G401 (cell line): Measurements from ENCODE around the gene MRPL48. TPM values are rescaled to one million over a fixed set of nuclear protein-coding genes. Genes with fewer than 3 reads are reported as not detected.
A peak's percentile ranks its signal among the peaks of the same experiment; 100 is the strongest.

Experiments used
- DNase-seq: peaks from one replicate; pipeline ENCODE4 v3.0.0-alpha.2; 2015; ENCODE audit warnings: low spot score
- in situ Hi-C: cut with HindIII; loops from 2 replicates; pipeline ENCODE4 v1.10.0; 2016; ENCODE audit warnings: low sequenced_read_pairs, mixed read lengths
- total RNA-seq: library from RNA; depleted of rRNA; stranded (reverse); fragments of >200 nt; shearing (Covaris generic); gene quantifications from 2 replicates; pipeline ENCODE4 v1.2.3, GENCODE V29; 2014

The MRPL48 gene
- total RNA-seq, 1 experiment from 2014 or later, result 53.5 TPM

GRCh38 chr11:73818846-73819245 lies 31.2 kb downstream of the MRPL48 start:
- peak; percentile 14 for DNase-seq
- in situ Hi-C loops, result no loop called here

GRCh38 chr11:73830261-73830660 lies 42.6 kb downstream of the MRPL48 start:
- in situ Hi-C loops, result no loop called here
- DNase-seq, result no peak

GRCh38 chr11:73833067-73833466 lies 45.4 kb downstream of the MRPL48 start:
- in situ Hi-C loops, result no loop called here
- DNase-seq, result no peak

- in situ Hi-C loops, result no loop called here
- DNase-seq, result peak; percentile 17
Measured at GRCh38 chr11:73838443-73839122, 50.9 kb downstream of the MRPL48 start.

- in situ Hi-C loops, result no loop called here
- no peak for DNase-seq
Measured at GRCh38 chr11:73839123-73839457, 51.4 kb downstream of the MRPL48 start.

- DNase-seq, result no peak
- in situ Hi-C loops, result no loop called here
Measured at GRCh38 chr11:73851046-73851764, 63.5 kb downstream of the MRPL48 start.

GRCh38 chr11:73852049-73852448 lies 64.4 kb downstream of the MRPL48 start:
- DNase-seq, result no peak
- in situ Hi-C loops, result no loop called here

- no peak for DNase-seq
- in situ Hi-C loops, result no loop called here
Measured at GRCh38 chr11:73854680-73855079, 67.0 kb downstream of the MRPL48 start.

GRCh38 chr11:73856031-73856567 lies 68.4 kb downstream of the MRPL48 start:
- in situ Hi-C loops, result no loop called here
- DNase-seq, result no peak

GRCh38 chr11:73859671-73860070 lies 72.0 kb downstream of the MRPL48 start:
- in situ Hi-C loops, result no loop called here
- no peak for DNase-seq

GRCh38 chr11:73860202-73860601 lies 72.5 kb downstream of the MRPL48 start:
- DNase-seq, result no peak
- in situ Hi-C loops, result no loop called here

GRCh38 chr11:73862986-73863385 lies 75.3 kb downstream of the MRPL48 start:
- in situ Hi-C loops, result no loop called here
- DNase-seq, result no peak

GRCh38 chr11:73866095-73866579 lies 78.5 kb downstream of the MRPL48 start:
- in situ Hi-C loops, result no loop called here
- no peak for DNase-seq

- DNase-seq, result no peak
- in situ Hi-C loops, result no loop called here
Measured at GRCh38 chr11:73866586-73866996, 78.9 kb downstream of the MRPL48 start.

GRCh38 chr11:73869332-73869949 lies 81.8 kb downstream of the MRPL48 start:
- no peak for DNase-seq
- in situ Hi-C loops, result no loop called here

- DNase-seq, result no peak
- in situ Hi-C loops, result no loop called here
Measured at GRCh38 chr11:73870261-73870660, 82.6 kb downstream of the MRPL48 start.

- in situ Hi-C loops, result no loop called here
- no peak for DNase-seq
Measured at GRCh38 chr11:73872749-73873357, 85.2 kb downstream of the MRPL48 start.

GRCh38 chr11:73875380-73875779 lies 87.7 kb downstream of the MRPL48 start:
- in situ Hi-C loops, result no loop called here
- no peak for DNase-seq

GRCh38 chr11:73875840-73876239 lies 88.2 kb downstream of the MRPL48 start:
- in situ Hi-C loops, result no loop called here
- no peak for DNase-seq
